Measurements from ENCODE around the gene KCTD20. TPM values are rescaled to one million over a fixed set of nuclear protein-coding genes. Genes with fewer than 3 reads are reported as not detected.

KCTD20 gene
- total and polyA plus RNA-seq, 9 of the 15 experiments (the other 6 are each of a cell fraction or from before 2014, with no cell fraction given) = 28.9 to 160 (median 70.6) TPM

DNA sequence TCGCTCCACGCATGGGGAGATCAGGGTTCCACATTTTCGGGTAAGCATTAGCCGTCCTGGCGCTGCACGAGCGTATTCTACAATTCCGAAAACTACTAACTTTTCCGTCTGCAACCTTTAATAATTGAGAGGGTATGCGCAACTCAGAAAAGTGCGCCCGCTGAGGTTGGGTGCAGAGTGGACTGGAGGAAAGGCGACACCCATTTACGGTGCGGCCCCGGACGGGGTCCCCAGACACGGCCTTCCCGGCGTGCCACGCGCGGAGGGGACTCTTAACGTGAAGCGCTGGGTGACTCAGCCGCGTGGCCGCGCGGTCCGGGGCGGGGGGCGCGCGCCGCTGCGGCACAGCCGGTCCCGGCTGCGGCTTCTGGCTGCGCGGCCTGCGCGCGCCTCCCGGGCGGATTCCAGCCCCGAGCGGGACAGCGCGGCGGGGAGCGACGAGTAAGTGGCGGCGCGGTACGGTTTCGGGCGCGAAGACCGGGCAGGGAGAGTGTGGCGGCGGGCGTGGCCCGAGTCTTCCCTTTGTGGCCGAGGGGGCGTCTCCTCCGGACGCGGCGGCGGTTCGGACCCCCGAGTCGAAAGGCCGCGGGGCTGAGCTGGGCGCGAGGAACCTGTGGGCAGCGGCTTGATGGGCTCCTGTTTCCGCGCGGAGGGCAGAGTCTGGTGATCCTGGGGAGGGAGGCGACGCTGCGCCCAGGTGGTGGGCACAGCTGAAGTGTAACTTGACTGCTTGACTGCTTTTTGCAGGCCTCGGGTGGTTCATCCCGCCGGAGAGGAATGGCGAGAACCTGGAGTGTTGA lies at the start of gene KCTD20, which contains the start of gene PXT1 (continued):
- TF ChIP-seq HIVEP1 (CRISPR knock-in tag; IDR thresholded peaks at IDR 0.05) (no peak), JUND (IDR thresholded peaks at IDR 0.05; ENCODE audit: borderline replicate concordance, low read depth, low read length) (peak; percentile 99), JUND (tag; IDR thresholded peaks at IDR 0.05; ENCODE audit: borderline replicate concordance, low read depth, low read length) (peak; percentile 96), SNRNP70 (optimal IDR thresholded peaks at IDR 0.05; ENCODE audit: low read depth, low read length) (no peak), ZSCAN32 (CRISPR knock-in tag; IDR thresholded peaks at IDR 0.05) (no peak), NFIC (IDR thresholded peaks at IDR 0.05) (peak; percentile 59), L3MBTL2 (IDR thresholded peaks at IDR 0.05) (peak; percentile 83), ZNF79 (CRISPR knock-in tag; IDR thresholded peaks at IDR 0.05; ENCODE audit: low read depth) (no peak), ETV5 (CRISPR knock-in tag; IDR thresholded peaks at IDR 0.05; ENCODE audit: low read depth) (peak; percentile 72), HMGN3 (IDR thresholded peaks at IDR 0.05; ENCODE audit: borderline replicate concordance, extremely low read depth, insufficient read length, low read depth, low read length) (peak; percentile 94), E2F5 (CRISPR knock-in tag; IDR thresholded peaks at IDR 0.05) (no peak; the same call in 1 of the 2 replicates), OTX1 (CRISPR knock-in tag; IDR thresholded peaks at IDR 0.05) (peak; percentile 34; the same call in 1 of the 2 replicates), NR2C2 (CRISPR knock-in tag; IDR thresholded peaks at IDR 0.05) (no peak), NR2C2 (tag; IDR thresholded peaks at IDR 0.05) (peak; percentile 78), RFX5 (IDR thresholded peaks at IDR 0.05; ENCODE audit: low read depth, low read length) (no peak), SP2 (IDR thresholded peaks at IDR 0.05; ENCODE audit: extremely low read depth, low read depth, low read length, poor library complexity, severe bottlenecking) (no peak), TCF3 (CRISPR knock-in tag; IDR thresholded peaks at IDR 0.05) (no peak), GTF2A2 (tag; IDR thresholded peaks at IDR 0.05) (0 out of 2 replicates have a peak, but pooled peaks have one; percentile 3), SIRT6 (IDR thresholded peaks at IDR 0.05; ENCODE audit: low read depth, low read length) (no peak), NR0B1 (IDR thresholded peaks at IDR 0.05; ENCODE audit: partially characterized antibody) (no peak), ZNF507 (tag; conservative IDR thresholded peaks at IDR 0.05) (no peak)
- TF ChIP-seq, protein P1, sequence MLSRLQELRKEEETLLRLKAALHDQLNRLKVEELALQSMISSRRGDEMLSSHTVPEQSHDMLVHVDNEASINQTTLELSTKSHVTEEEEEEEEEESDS (CRISPR knock-in tag; IDR thresholded peaks at IDR 0.05) = no peak
- TF ChIP-seq, protein P2, sequence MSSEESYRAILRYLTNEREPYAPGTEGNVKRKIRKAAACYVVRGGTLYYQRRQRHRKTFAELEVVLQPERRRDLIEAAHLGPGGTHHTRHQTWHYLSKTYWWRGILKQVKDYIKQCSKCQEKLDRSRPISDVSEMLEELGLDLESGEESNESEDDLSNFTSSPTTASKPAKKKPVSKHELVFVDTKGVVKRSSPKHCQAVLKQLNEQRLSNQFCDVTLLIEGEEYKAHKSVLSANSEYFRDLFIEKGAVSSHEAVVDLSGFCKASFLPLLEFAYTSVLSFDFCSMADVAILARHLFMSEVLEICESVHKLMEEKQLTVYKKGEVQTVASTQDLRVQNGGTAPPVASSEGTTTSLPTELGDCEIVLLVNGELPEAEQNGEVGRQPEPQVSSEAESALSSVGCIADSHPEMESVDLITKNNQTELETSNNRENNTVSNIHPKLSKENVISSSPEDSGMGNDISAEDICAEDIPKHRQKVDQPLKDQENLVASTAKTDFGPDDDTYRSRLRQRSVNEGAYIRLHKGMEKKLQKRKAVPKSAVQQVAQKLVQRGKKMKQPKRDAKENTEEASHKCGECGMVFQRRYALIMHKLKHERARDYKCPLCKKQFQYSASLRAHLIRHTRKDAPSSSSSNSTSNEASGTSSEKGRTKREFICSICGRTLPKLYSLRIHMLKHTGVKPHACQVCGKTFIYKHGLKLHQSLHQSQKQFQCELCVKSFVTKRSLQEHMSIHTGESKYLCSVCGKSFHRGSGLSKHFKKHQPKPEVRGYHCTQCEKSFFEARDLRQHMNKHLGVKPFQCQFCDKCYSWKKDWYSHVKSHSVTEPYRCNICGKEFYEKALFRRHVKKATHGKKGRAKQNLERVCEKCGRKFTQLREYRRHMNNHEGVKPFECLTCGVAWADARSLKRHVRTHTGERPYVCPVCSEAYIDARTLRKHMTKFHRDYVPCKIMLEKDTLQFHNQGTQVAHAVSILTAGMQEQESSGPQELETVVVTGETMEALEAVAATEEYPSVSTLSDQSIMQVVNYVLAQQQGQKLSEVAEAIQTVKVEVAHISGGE (CRISPR knock-in tag; IDR thresholded peaks at IDR 0.05) = peak in 2 of 3 experiments; percentile 75 to 96; a peak in 4 of 6 replicates
